IPS-20b (cell line): ENCODE measurements around the gene CTPS1.

ENCODE experiments used
- H3K27ac ChIP-seq: one replicate; pipeline ENCODE4 v1.5.1; 2013; ENCODE audit warnings: low read length
- H3K27me3 ChIP-seq: 2 replicates; pipeline ENCODE4 v1.6.1; 2013; ENCODE audit warnings: mild to moderate bottlenecking, low read length, inconsistent platforms; ENCODE audit not compliant: insufficient read depth
- H3K36me3 ChIP-seq: 2 replicates; pipeline ENCODE4 v1.6.1; 2013; ENCODE audit warnings: low read depth, mild to moderate bottlenecking, inconsistent platforms, low read length, moderate library complexity; ENCODE audit not compliant: insufficient read depth
- H3K4me1 ChIP-seq: 2 replicates; pipeline ENCODE4 v1.6.1; 2013; ENCODE audit warnings: mild to moderate bottlenecking, control low read depth, inconsistent platforms, low read length, moderate library complexity; ENCODE audit not compliant: insufficient read depth
- H3K4me3 ChIP-seq: 2 replicates; pipeline ENCODE4 v1.5.1; 2013; ENCODE audit warnings: mild to moderate bottlenecking, low read length, inconsistent platforms
- H3K9ac ChIP-seq: 2 replicates; pipeline ENCODE4 v1.6.1; 2013; ENCODE audit warnings: low read depth, mild to moderate bottlenecking, inconsistent platforms, low read length, moderate library complexity
- H3K9me3 ChIP-seq: 2 replicates; pipeline ENCODE4 v1.6.1; 2013; ENCODE audit warnings: mild to moderate bottlenecking, low read depth, low read length, inconsistent platforms; ENCODE audit not compliant: insufficient read depth

The CTPS1 gene

GRCh38 chr1:41003640-41004220 is 24.2 kb downstream of the CTPS1 start:
- peaks cover 99% of the 10 kb centered on the region for H3K36me3 ChIP-seq
- no peak overlapping the region for H3K4me3 ChIP-seq
- no peaks in the 10 kb centered on the region for H3K9me3 ChIP-seq
- H3K4me1 ChIP-seq = no peaks in the 10 kb centered on the region
- H3K27ac ChIP-seq = no peak overlapping the region
- H3K9ac ChIP-seq = no peak overlapping the region
- no peaks in the 10 kb centered on the region for H3K27me3 ChIP-seq

- H3K4me1 ChIP-seq = no peaks in the 10 kb centered on the region
- H3K36me3 ChIP-seq = peaks cover 100% of the 10 kb centered on the region
- H3K9me3 ChIP-seq = no peaks in the 10 kb centered on the region
- H3K9ac ChIP-seq = no peak overlapping the region
- no peaks in the 10 kb centered on the region for H3K27me3 ChIP-seq
- H3K4me3 ChIP-seq = no peak overlapping the region
- no peak overlapping the region for H3K27ac ChIP-seq
Measured at GRCh38 chr1:41005876-41006275, 26.4 kb downstream of the CTPS1 start.

- no peak overlapping the region for H3K9ac ChIP-seq
- H3K36me3 ChIP-seq = peaks cover 100% of the 10 kb centered on the region
- H3K9me3 ChIP-seq = no peaks in the 10 kb centered on the region
- no peaks in the 10 kb centered on the region for H3K4me1 ChIP-seq
- H3K27ac ChIP-seq = no peak overlapping the region
- no peaks in the 10 kb centered on the region for H3K27me3 ChIP-seq
- H3K4me3 ChIP-seq = no peak overlapping the region
Measured at GRCh38 chr1:41006942-41007865, 27.7 kb downstream of the CTPS1 start.

GRCh38 chr1:41009466-41009865 is 30.0 kb downstream of the CTPS1 start:
- Histone ChIP-seq H3K4me3 (no peak overlapping the region), H3K4me1 (no peaks in the 10 kb centered on the region), H3K27ac (no peak overlapping the region), H3K9ac (no peak overlapping the region), H3K36me3 (peaks cover 100% of the 10 kb centered on the region), H3K27me3 (no peaks in the 10 kb centered on the region), H3K9me3 (no peaks in the 10 kb centered on the region)

- Histone ChIP-seq H3K36me3 (peaks cover 100% of the 10 kb centered on the region), H3K9ac (no peak overlapping the region), H3K27ac (no peak overlapping the region), H3K4me1 (no peaks in the 10 kb centered on the region), H3K27me3 (no peaks in the 10 kb centered on the region), H3K4me3 (no peak overlapping the region), H3K9me3 (no peaks in the 10 kb centered on the region)
Measured at GRCh38 chr1:41010345-41010744, 30.8 kb downstream of the CTPS1 start.

- no peak overlapping the region for H3K4me3 ChIP-seq
- peaks cover 100% of the 10 kb centered on the region for H3K36me3 ChIP-seq
- no peaks in the 10 kb centered on the region for H3K27me3 ChIP-seq
- no peak overlapping the region for H3K27ac ChIP-seq
- no peaks in the 10 kb centered on the region for H3K4me1 ChIP-seq
- H3K9me3 ChIP-seq = no peaks in the 10 kb centered on the region
- no peak overlapping the region for H3K9ac ChIP-seq
Measured at GRCh38 chr1:41013024-41013423, 33.5 kb downstream of the CTPS1 start.

GRCh38 chr1:41013796-41014195 is 34.3 kb downstream of the CTPS1 start:
- no peaks in the 10 kb centered on the region for H3K9me3 ChIP-seq
- H3K4me1 ChIP-seq = no peaks in the 10 kb centered on the region
- H3K9ac ChIP-seq = no peak overlapping the region
- peaks cover 98% of the 10 kb centered on the region for H3K36me3 ChIP-seq
- H3K4me3 ChIP-seq = no peak overlapping the region
- no peaks in the 10 kb centered on the region for H3K27me3 ChIP-seq
- no peak overlapping the region for H3K27ac ChIP-seq

- no peaks in the 10 kb centered on the region for H3K9me3 ChIP-seq
- no peak overlapping the region for H3K27ac ChIP-seq
- no peak overlapping the region for H3K4me3 ChIP-seq
- peaks cover 95% of the 10 kb centered on the region for H3K36me3 ChIP-seq
- no peaks in the 10 kb centered on the region for H3K4me1 ChIP-seq
- H3K9ac ChIP-seq = no peak overlapping the region
- no peaks in the 10 kb centered on the region for H3K27me3 ChIP-seq
Measured at GRCh38 chr1:41014871-41015270, 35.4 kb downstream of the CTPS1 start.

GRCh38 chr1:41015281-41015896 is 35.9 kb downstream of the CTPS1 start:
- Histone ChIP-seq H3K4me1 (no peaks in the 10 kb centered on the region), H3K36me3 (peaks cover 90% of the 10 kb centered on the region)

GRCh38 chr1:41015897-41016470 is 36.5 kb downstream of the CTPS1 start:
- Histone ChIP-seq H3K4me1 (no peaks in the 10 kb centered on the region), H3K9me3 (no peaks in the 10 kb centered on the region), H3K9ac (no peak overlapping the region), H3K27me3 (no peaks in the 10 kb centered on the region), H3K27ac (no peak overlapping the region), H3K4me3 (no peak overlapping the region), H3K36me3 (peaks cover 84% of the 10 kb centered on the region)

More at GRCh38 chr1:41015281-41015896, 35.9 kb downstream of the CTPS1 start:
- Histone ChIP-seq H3K4me3 (no peak overlapping the region), H3K9ac (no peak overlapping the region), H3K9me3 (no peaks in the 10 kb centered on the region), H3K27me3 (no peaks in the 10 kb centered on the region), H3K27ac (no peak overlapping the region)

- Histone ChIP-seq H3K4me3 (no peak overlapping the region), H3K36me3 (peaks cover 70% of the 10 kb centered on the region), H3K4me1 (peaks cover 4% of the 10 kb centered on the region; the same call in 1 of the 2 replicates), H3K9ac (no peak overlapping the region), H3K27me3 (peaks cover 4% of the 10 kb centered on the region; the same call in 1 of the 2 replicates), H3K9me3 (no peaks in the 10 kb centered on the region), H3K27ac (no peak overlapping the region)
Measured at GRCh38 chr1:41017141-41018017, 37.9 kb downstream of the CTPS1 start.
